NT2/D1 (cell line): ENCODE data around the gene MUC3A.

ENCODE experiments used
- DNase-seq: peaks from one replicate; pipeline ENCODE4 v3.0.0-alpha.2; 2011; ENCODE audit warnings: low read depth, low spot score
- H3K27me3 ChIP-seq: 2 replicates; pipeline ENCODE4 v1.6.0; 2011; ENCODE audit warnings: mild to moderate bottlenecking; ENCODE audit not compliant: insufficient read length, insufficient read depth
- H3K36me3 ChIP-seq: 2 replicates; pipeline ENCODE4 v1.6.1; 2011; ENCODE audit warnings: mild to moderate bottlenecking, low read length, mixed read lengths; ENCODE audit not compliant: insufficient read depth, insufficient read length
- H3K4me1 ChIP-seq: 2 replicates; pipeline ENCODE4 v1.5.1; 2011; ENCODE audit not compliant: insufficient read depth, insufficient read length
- H3K4me3 ChIP-seq: 2 replicates; pipeline ENCODE4 v1.5.1; 2011; ENCODE audit warnings: low read depth; ENCODE audit not compliant: insufficient read length
- H3K9ac ChIP-seq: 2 replicates; pipeline ENCODE4 v1.6.0; 2011; ENCODE audit warnings: low read depth; ENCODE audit not compliant: insufficient read length
- H3K9me3 ChIP-seq: 2 replicates; pipeline ENCODE4 v1.5.1; 2011; ENCODE audit warnings: mild to moderate bottlenecking, low read length; ENCODE audit not compliant: insufficient read depth
- SUZ12 ChIP-seq: IDR thresholded peaks from 2 replicates; pipeline ENCODE4 v1.6.1; 2011; ENCODE audit not compliant: insufficient read length, insufficient read depth; ENCODE audit errors: extremely low read depth
- YY1 ChIP-seq: IDR thresholded peaks from 2 replicates; pipeline ENCODE4 v1.6.1; 2011; ENCODE audit not compliant: insufficient read length, insufficient read depth
- ZNF274 ChIP-seq: IDR thresholded peaks from 2 replicates; pipeline ENCODE4 v1.6.1; 2011; ENCODE audit warnings: mild to moderate bottlenecking, low read depth, low read length

Gene MUC3A

DNA sequence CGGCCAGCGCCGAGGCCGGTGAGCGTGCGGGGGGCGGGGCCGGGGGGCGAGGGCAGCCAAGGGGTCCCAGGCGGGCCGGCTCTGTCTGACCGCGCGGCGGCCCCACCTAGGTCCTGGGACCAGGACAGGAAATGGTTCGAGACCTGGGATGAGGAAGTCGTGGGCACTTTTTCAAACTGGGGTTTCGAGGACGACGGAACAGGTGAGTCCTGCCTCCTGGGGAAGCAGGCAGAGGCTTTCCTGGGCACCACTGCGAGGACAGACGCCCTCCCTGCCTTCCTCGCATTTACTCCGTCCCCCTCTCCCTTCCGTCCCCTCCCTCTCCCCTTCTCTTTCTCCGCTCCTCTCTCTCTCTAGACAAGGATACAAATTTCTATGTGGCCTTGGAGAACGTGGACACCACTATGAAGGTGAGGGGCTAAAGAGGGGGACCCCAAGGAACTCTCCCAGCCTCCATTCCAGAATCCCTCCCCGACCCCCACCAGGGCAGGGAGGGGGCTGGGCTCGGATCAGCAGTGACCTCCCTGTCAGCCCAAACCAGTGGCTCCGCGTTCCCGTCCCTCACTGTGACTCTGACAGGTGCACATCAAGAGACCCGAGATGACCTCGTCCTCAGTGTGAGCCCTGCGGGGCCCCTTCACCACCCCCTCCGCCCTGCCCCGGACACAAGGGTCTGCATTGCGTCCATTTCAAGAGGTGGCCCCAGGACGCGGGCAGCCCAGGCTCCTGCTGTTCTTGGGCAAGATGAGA, 17.4 kb downstream of the MUC3A start:
- Histone ChIP-seq H3K9ac (peak overlapping the region; percentile 69), H3K4me3 (peak overlapping the region; percentile 55)
- DNase-seq: no peak

DNA sequence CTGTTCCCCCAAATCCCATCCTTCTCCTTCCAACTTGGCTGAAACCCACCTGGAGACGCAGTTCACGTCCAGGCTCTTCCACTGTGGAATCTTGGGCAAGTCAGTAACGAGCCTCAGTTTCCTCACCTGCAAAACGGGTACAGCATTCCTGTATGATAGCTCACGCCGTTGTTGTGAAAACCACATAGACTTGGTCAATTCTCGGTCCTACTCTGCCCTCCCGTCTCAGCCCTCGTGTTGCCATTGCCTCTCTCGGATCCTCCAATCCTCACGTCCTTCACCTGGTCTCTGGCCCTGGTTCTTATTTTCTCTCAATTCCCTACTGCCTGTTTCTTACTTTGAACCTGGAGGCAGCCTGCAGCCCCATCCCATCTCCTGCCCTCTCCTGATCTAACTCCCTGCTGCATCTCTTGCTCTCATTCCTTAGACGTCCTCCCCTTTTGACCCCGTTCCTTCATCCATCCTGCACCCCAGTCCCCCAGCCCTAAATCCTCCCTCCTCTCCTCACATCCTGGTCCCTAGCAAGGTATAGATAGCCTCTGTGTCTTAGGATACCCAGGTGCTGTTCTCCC, 18.0 kb downstream of the MUC3A start:
- no peak overlapping the region for H3K9ac ChIP-seq
- H3K36me3 ChIP-seq: no peaks in the 10 kb centered on the region
- no peak for DNase-seq
- H3K27me3 ChIP-seq: peaks cover 27% of the 10 kb centered on the region
- no peak overlapping the region for H3K4me3 ChIP-seq
- peaks cover 26% of the 10 kb centered on the region for H3K4me1 ChIP-seq
- TF ChIP-seq SUZ12: no peak
- no peak for TF ChIP-seq YY1
- no peak for TF ChIP-seq ZNF274
- H3K9me3 ChIP-seq: no peaks in the 10 kb centered on the region

More for the DNA sequence above, 17.4 kb downstream of the MUC3A start:
- H3K9me3 ChIP-seq: no peaks in the 10 kb centered on the region
- peaks cover 27% of the 10 kb centered on the region for H3K27me3 ChIP-seq
- no peak for TF ChIP-seq YY1
- TF ChIP-seq ZNF274: no peak
- TF ChIP-seq SUZ12: no peak
- H3K36me3 ChIP-seq: no peaks in the 10 kb centered on the region
- H3K4me1 ChIP-seq: peaks cover 26% of the 10 kb centered on the region

DNA sequence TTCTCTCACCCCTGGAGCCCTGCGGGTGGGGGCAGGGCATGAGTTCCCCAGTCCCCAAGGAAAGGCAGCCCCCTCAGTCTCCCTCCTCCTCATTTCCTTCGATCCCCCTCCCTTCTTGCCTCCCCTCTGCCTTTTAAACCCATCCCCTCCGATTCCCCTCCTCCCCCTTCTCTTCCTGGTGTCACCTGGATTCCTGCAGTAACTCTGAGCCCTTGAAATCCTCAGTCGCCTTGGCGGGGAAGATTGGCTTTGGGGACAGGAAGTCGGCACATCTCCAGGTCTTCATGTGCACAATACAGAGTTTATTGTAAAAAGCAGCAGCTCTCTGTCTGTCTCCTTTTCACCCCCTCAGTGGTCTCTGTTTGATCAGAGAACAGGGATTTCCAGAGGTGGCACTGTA, 18.7 kb downstream of the MUC3A start:
- Histone ChIP-seq H3K9ac (no peak overlapping the region), H3K27me3 (peaks cover 27% of the 10 kb centered on the region), H3K36me3 (no peaks in the 10 kb centered on the region), H3K4me3 (no peak overlapping the region), H3K4me1 (peaks cover 26% of the 10 kb centered on the region), H3K9me3 (no peaks in the 10 kb centered on the region)
- DNase-seq: no peak
- TF ChIP-seq YY1 (no peak), SUZ12 (no peak), ZNF274 (no peak)

DNA sequence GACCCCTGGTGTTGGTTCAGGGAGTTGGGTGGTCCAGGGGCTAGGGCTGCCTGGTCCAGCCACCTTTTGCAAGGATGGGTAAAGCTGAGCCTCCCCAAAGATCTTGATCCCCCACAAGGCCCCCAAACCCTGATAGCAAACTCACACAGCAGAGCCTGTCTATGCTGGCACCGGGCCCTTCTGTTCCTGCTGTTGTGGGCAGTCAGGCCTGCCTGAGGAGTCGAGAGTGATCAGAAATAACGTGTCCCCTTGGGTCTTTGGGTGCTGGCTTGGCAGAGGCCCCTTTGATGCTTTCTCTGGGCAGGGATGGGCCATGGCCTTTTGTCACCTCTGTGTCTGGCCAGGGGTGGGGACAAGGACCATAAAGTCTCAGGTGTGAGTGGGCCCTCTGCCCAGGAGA, 19.3 kb downstream of the MUC3A start:
- TF ChIP-seq SUZ12 (no peak), ZNF274 (no peak), YY1 (no peak)
- no peak overlapping the region for H3K4me3 ChIP-seq
- peaks cover 26% of the 10 kb centered on the region for H3K4me1 ChIP-seq
- no peaks in the 10 kb centered on the region for H3K36me3 ChIP-seq
- H3K27me3 ChIP-seq: peaks cover 24% of the 10 kb centered on the region
- H3K9me3 ChIP-seq: no peaks in the 10 kb centered on the region
- no peak for DNase-seq
- H3K9ac ChIP-seq: no peak overlapping the region

DNA sequence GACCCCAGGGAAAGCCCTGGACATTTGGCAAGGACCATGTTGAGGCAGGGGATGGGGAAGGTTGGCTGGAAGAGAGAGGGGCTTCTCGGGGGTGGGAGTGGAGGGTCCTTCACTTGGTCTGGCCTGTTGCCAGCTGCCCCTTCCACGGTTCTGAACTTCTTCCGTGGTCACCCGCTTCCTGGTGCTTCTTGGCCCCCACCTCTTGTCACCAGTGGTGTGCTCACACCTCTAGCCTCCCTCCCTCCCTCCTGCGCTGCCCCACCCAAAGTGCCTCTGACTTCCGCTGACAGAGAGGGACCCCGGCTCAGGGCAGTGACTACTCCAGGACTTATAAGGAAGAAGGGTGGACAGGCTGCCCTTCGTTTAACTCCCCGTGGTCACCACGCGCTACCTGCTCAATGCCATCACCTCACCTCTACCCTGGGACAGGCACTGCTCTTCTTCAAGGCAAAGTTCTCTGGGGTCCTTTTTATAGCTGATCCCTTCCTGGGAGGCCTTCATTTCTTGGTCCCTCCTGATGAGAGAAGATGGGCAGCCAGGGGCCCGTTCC, 19.8 kb downstream of the MUC3A start, which contains the start of gene MUC12:
Gene MUC12 (plus strand): TSS at position 500 of the 550 bp plus-strand sequence. CDS start 58 bp downstream, outside the sequence.
- H3K4me3 ChIP-seq: no peak within 1 kb of the TSS
- TF ChIP-seq SUZ12 (no peak), ZNF274 (no peak), YY1 (no peak)
- H3K4me1 ChIP-seq: peaks cover 26% of the 10 kb centered on the region
- peaks cover 24% of the 10 kb centered on the region for H3K27me3 ChIP-seq
- no peak within 1 kb of the TSS for H3K9ac ChIP-seq
- no peaks in the 10 kb centered on the region for H3K9me3 ChIP-seq
- H3K36me3 ChIP-seq: no peaks in the 10 kb centered on the region
- DNase-seq: no peak

DNA sequence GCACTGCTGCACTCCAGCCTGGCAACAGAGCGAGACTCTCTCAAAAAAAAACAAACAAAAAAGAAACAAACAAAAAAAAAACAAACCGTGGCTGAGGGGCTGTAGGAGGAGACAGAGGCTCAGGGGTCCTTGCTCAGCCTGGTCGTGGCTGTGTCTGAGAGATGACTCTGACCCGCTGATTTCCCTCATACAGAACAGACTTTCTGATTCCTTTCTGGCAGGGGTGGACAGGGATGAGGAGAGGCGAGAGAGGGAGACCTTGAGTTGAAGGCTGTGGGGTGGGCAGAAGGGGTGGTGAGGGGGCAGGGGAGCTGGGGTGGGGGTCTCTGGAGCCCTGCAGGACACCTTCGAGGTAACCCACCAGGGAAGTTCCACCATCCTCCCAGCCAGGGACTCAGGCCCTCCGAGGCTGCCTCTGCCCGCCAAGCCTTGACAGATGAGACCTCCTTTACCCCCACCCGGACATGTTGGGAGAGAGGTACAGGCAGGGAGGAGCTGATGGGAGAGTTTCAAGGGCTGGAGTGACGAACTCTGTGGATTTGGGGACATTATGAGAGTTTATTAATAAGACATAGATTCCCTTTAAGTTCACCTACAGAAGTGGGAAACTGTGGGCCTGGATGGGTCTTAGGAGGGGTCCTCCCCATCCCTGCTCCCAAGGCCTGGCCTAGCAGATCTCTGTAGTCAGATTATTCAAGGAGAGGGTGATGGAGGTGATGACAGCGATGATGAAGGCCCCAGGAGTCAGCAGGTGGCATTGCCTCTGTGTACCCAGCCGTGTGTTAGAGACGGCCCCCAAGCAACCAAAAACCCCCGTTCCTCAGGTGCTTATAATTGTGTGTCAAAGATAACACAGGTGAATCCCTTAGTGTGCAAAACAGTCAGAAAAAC, 22.0 kb downstream of the MUC3A start:
- no peak for DNase-seq
- no peak overlapping the region for H3K9ac ChIP-seq
- H3K4me3 ChIP-seq: no peak overlapping the region
- no peaks in the 10 kb centered on the region for H3K36me3 ChIP-seq
- no peak for TF ChIP-seq YY1
- no peak for TF ChIP-seq SUZ12
- TF ChIP-seq ZNF274: no peak
- H3K27me3 ChIP-seq: peaks cover 12% of the 10 kb centered on the region
- no peaks in the 10 kb centered on the region for H3K9me3 ChIP-seq
- H3K4me1 ChIP-seq: peaks cover 15% of the 10 kb centered on the region
